ENCODE measurements around the gene CNTN4. TPM values are rescaled to one million over a fixed set of nuclear protein-coding genes. Genes with fewer than 3 reads are reported as not detected.

Gene CNTN4
- total RNA-seq, 1 experiment from 2014 or later, result 1.6 TPM

GRCh38 chr3:2908693-2909351, 810.2 kb downstream of the CNTN4 start:
- Histone ChIP-seq H3K9me3 (ENCODE audit: control insufficient read depth, low read depth, low read length) (no peaks in the 10 kb centered on the region), H3T11ph (ENCODE audit: low read length) (no peak overlapping the region), H3K56ac (ENCODE audit: insufficient read length, low read depth, low read length) (no peak overlapping the region), H4K91ac (ENCODE audit: insufficient read length, low read depth, low read length) (no peak overlapping the region), H3K27me3 (ENCODE audit: insufficient read depth, low read length) (no peaks in the 10 kb centered on the region), H3K4me1 (ENCODE audit: insufficient read depth, low read length) (no peaks in the 10 kb centered on the region), H3K79me2 (ENCODE audit: insufficient read depth, low read length) (no peaks in the 10 kb centered on the region), H4K20me1 (ENCODE audit: control insufficient read depth, insufficient read depth, insufficient read length) (no peaks in the 10 kb centered on the region), H3K18ac (ENCODE audit: insufficient read length, low read depth, low read length) (no peak overlapping the region), H3K9ac (ENCODE audit: extremely low read depth, insufficient read length, low read length) (no peak overlapping the region), H4K5ac (ENCODE audit: insufficient read length, low read depth, low read length) (no peak overlapping the region), H2BK120ac (ENCODE audit: low read depth, low read length, poor library complexity, severe bottlenecking) (no peak overlapping the region), H3K4me2 (ENCODE audit: insufficient read depth, insufficient read length, low read length) (no peak overlapping the region), H2AFZ (ENCODE audit: low read length) (no peak overlapping the region), H3K23me2 (ENCODE audit: insufficient read length, low read depth, low read length, poor library complexity, severe bottlenecking) (no peaks in the 10 kb centered on the region), H2BK20ac (ENCODE audit: low read depth, low read length, poor library complexity, severe bottlenecking) (no peak overlapping the region), H3K4ac (ENCODE audit: low read depth, low read length) (no peak overlapping the region), H2BK12ac (ENCODE audit: insufficient read length, low read depth, low read length) (no peak overlapping the region), H3K27ac (ENCODE audit: insufficient read length, low read depth, low read length) (no peak overlapping the region), H2AK5ac (ENCODE audit: insufficient read length, low read length) (no peak overlapping the region), H2BK15ac (ENCODE audit: low read depth, low read length) (no peak overlapping the region), H3K14ac (ENCODE audit: insufficient read depth, low read length) (no peak overlapping the region), H3K23ac (ENCODE audit: insufficient read length, low read depth, low read length) (no peak overlapping the region), H2BK5ac (ENCODE audit: insufficient read length, low read length) (no peak overlapping the region), H3K79me1 (ENCODE audit: insufficient read depth, low read depth, low read length, poor library complexity, severe bottlenecking) (no peaks in the 10 kb centered on the region), H4K8ac (replicated peaks; ENCODE audit: insufficient read length, low read depth, low read length) (no peak overlapping the region)
- WGBS (ENCODE audit: extremely low coverage, insufficient read length, low lambda C conversion rate), result no CpG with 5 or more reads among the region's 5 CpGs
- no peak for DNase-seq
- Mint-ChIP-seq H3K4me1 (peaks cover 0 to 7% of the 10 kb centered on the region in 2 experiments; a peak in 1 of 4 replicates), H3K4me3 (no peak overlapping the region), H3K9me3 (no peaks in the 10 kb centered on the region), H3K27me3 (ENCODE audit: low read depth) (no peaks in the 10 kb centered on the region), H3K27ac (no peak overlapping the region), H3K36me3 (ENCODE audit: insufficient read depth in 1 of 3, low read depth in 3 of 3) (no peaks in the 10 kb centered on the region)
- TF ChIP-seq CTCF (conservative IDR thresholded peaks at IDR 0.05), result no peak

All from H9 (cell line).